Omental fat pad (tissue), 4 donors: ENCODE data around the gene POLR3C. TPM values are rescaled to one million over a fixed set of nuclear protein-coding genes. Genes with fewer than 3 reads are reported as not detected.
"Not testable (repeated sequence)": the region's sequence is repeated elsewhere in the genome, so short reads cannot be mapped to it uniquely, and the experiment has no call there.

Experiments
- ATAC-seq: fragments of 150-250 bp; one replicate; pipeline ENCODE4 v1.9.1; 2016; ENCODE audit warnings: mild to moderate bottlenecking, moderate library complexity; ENCODE audit not compliant: low FRiP score
- DNase-seq: peaks from one replicate; pipeline ENCODE4 v3.0.0-alpha.2; 2019; ENCODE audit warnings: low spot score
- CTCF ChIP-seq, 3 donors: fragments of 450-650 bp; IDR thresholded peaks; one replicate each; pipeline ENCODE4 v1.5.1; 2016 to 2017; ENCODE audit warnings: antibody characterized with exemption in 3 of 3, mild to moderate bottlenecking in 3 of 3, moderate library complexity in 2 of 3
- total RNA-seq, 4 donors: library from RNA; depleted of rRNA; stranded (reverse); fragments of >200 nt; gene quantifications; one replicate each; pipeline ENCODE4 v1.1.0, GENCODE V29; 2016

Gene POLR3C
- total RNA-seq, 4 donors from 2014 or later = 32.1 to 38.3 (median 34.1) TPM

GRCh38 chr1:145799806-145800205 is 24.2 kb upstream of the POLR3C start:
- TF ChIP-seq CTCF (IDR thresholded peaks at IDR 0.05) = no peak
- ATAC-seq (no peak), DNase-seq (no peak)

- ATAC-seq = no peak
- DNase-seq = no peak
- no peak for TF ChIP-seq CTCF (IDR thresholded peaks at IDR 0.05)
Observed at GRCh38 chr1:145804235-145805045, 19.6 kb upstream of the POLR3C start.

- DNase-seq (no peak), ATAC-seq (no peak)
- TF ChIP-seq CTCF (IDR thresholded peaks at IDR 0.05) = no peak
Observed at GRCh38 chr1:145805057-145805456, 18.9 kb upstream of the POLR3C start.

- ATAC-seq (no peak), DNase-seq (no peak)
- TF ChIP-seq CTCF (IDR thresholded peaks at IDR 0.05) = no peak
Observed at GRCh38 chr1:145806408-145806807, 17.6 kb upstream of the POLR3C start.

- no peak for TF ChIP-seq CTCF (IDR thresholded peaks at IDR 0.05)
- DNase-seq = no peak
- no peak for ATAC-seq
Observed at GRCh38 chr1:145806844-145807243, 17.2 kb upstream of the POLR3C start.

- not testable (repeated sequence) for DNase-seq, ATAC-seq
Observed at GRCh38 chr1:145812977-145813810, 10.8 kb upstream of the POLR3C start.

- ATAC-seq, DNase-seq: not testable (repeated sequence)
Observed at GRCh38 chr1:145818095-145818494, 5.9 kb upstream of the POLR3C start.

GRCh38 chr1:145822779-145823331 is 1.1 kb upstream of the POLR3C start:
- not testable (repeated sequence) for DNase-seq, ATAC-seq
